Neural cell (in vitro differentiated cells): Measurements from ENCODE around the gene PCLO. TPM values are rescaled to one million over a fixed set of nuclear protein-coding genes. Genes with fewer than 3 reads are reported as not detected.
A peak's percentile ranks its signal among the peaks of the same experiment; 100 is the strongest.

Experiments
- H2AFZ ChIP-seq: fragments of 200-600, 300-800 bp; sonication (generic), shearing (Covaris generic); 2 replicates; pipeline ENCODE4 v1.6.0; 2014; ENCODE audit warnings: low read depth, mild to moderate bottlenecking, antibody characterized with exemption, low read length, moderate library complexity
- H3F3A ChIP-seq: fragments of 200-600 bp; shearing (Covaris generic); 2 replicates; pipeline ENCODE4 v1.6.1; 2016; ENCODE audit warnings: mild to moderate bottlenecking, moderate library complexity, mixed read lengths, antibody characterized with exemption, low read length; ENCODE audit not compliant: insufficient read depth, poor library complexity, severe bottlenecking
- H3K27ac ChIP-seq: fragments of 200-600, 300-800 bp; sonication (generic), shearing (Covaris generic); 2 replicates; pipeline ENCODE4 v1.5.1; 2014; ENCODE audit warnings: mild to moderate bottlenecking, low read length, moderate library complexity
- H3K27me3 ChIP-seq: fragments of 300-800, 200-600 bp; sonication (generic), shearing (Covaris generic); 2 replicates; pipeline ENCODE4 v1.6.0; 2014; ENCODE audit warnings: mild to moderate bottlenecking, low read depth, low read length, moderate library complexity; ENCODE audit not compliant: insufficient read depth
- H3K36me3 ChIP-seq: fragments of 300-800, 200-600 bp; sonication (generic), shearing (Covaris generic); 2 replicates; pipeline ENCODE4 v1.5.1; 2014; ENCODE audit warnings: mild to moderate bottlenecking, antibody characterized with exemption, low read length, moderate library complexity; ENCODE audit not compliant: insufficient read depth
- H3K4me2 ChIP-seq: fragments of 300-800, 200-600 bp; sonication (generic), shearing (Covaris generic); 2 replicates; pipeline ENCODE4 v1.6.0; 2014; ENCODE audit warnings: mild to moderate bottlenecking, low read length
- H3K4me3 ChIP-seq: fragments of 300-800, 200-600 bp; sonication (generic), shearing (Covaris generic); 2 replicates; pipeline ENCODE4 v1.5.1; 2014; ENCODE audit warnings: mild to moderate bottlenecking, low read length, moderate library complexity
- H3K79me2 ChIP-seq: fragments of 200-600 bp; shearing (Covaris generic); replicated peaks from 2 replicates; pipeline ENCODE4 v1.6.0; 2014; ENCODE audit warnings: mild to moderate bottlenecking, low read length, moderate library complexity; ENCODE audit not compliant: insufficient read depth
- H3K9ac ChIP-seq: fragments of 300-800, 200-600 bp; sonication (generic), shearing (Covaris generic); 2 replicates; pipeline ENCODE4 v1.6.1; 2016; ENCODE audit warnings: mild to moderate bottlenecking, low read length, mixed read lengths
- H3K9me2 ChIP-seq: fragments of 200-600 bp; shearing (Covaris generic); 2 replicates; pipeline ENCODE4 v1.6.1; 2016; ENCODE audit warnings: mild to moderate bottlenecking, low read length, mixed read lengths; ENCODE audit not compliant: insufficient read depth
- H3K9me3 ChIP-seq: fragments of 200-600, 300-800 bp; sonication (generic), shearing (Covaris generic); 2 replicates; pipeline ENCODE4 v1.6.1; 2016; ENCODE audit warnings: mild to moderate bottlenecking, mixed run types, low read length, moderate library complexity, mixed read lengths
- H4K20me1 ChIP-seq: fragments of 200-600 bp; shearing (Covaris generic); 2 replicates; pipeline ENCODE4 v1.6.1; 2016; ENCODE audit warnings: mild to moderate bottlenecking, mixed run types; ENCODE audit not compliant: insufficient read depth
- CTCF ChIP-seq: fragments of 450-650 bp; IDR thresholded peaks from 2 replicates; pipeline ENCODE4 v1.5.1; 2014; ENCODE audit warnings: antibody characterized with exemption, mild to moderate bottlenecking, moderate library complexity; ENCODE audit not compliant: poor library complexity, severe bottlenecking
- EP300 ChIP-seq: fragments of 450-650 bp; conservative IDR thresholded peaks from 2 replicates; pipeline ENCODE4 v1.6.1; 2014; ENCODE audit warnings: antibody characterized with exemption, mild to moderate bottlenecking, moderate library complexity; ENCODE audit not compliant: poor library complexity, severe bottlenecking
- EZH2 ChIP-seq: fragments of 200-600, 300-800 bp; shearing (Covaris generic), sonication (generic); IDR thresholded peaks from 2 replicates; pipeline ENCODE4 v1.6.1; 2014; ENCODE audit warnings: antibody characterized with exemption, low read length, borderline replicate concordance, mild to moderate bottlenecking; ENCODE audit not compliant: insufficient read depth, poor library complexity, severe bottlenecking
- MXI1 ChIP-seq: fragments of 450-650 bp; conservative IDR thresholded peaks from 2 replicates; pipeline ENCODE4 v1.6.1; 2014; ENCODE audit warnings: antibody characterized with exemption, mild to moderate bottlenecking; ENCODE audit not compliant: poor library complexity, severe bottlenecking
- POLR2AphosphoS5 ChIP-seq: IDR thresholded peaks from 2 replicates; pipeline ENCODE4 v1.6.1; 2012
- RAD21 ChIP-seq: fragments of 450-650 bp; conservative IDR thresholded peaks from 2 replicates; pipeline ENCODE4 v1.6.1; 2014; ENCODE audit warnings: antibody characterized with exemption, mild to moderate bottlenecking, moderate library complexity
- REST ChIP-seq: IDR thresholded peaks from 2 replicates; pipeline ENCODE4 v1.6.1; 2012; ENCODE audit warnings: borderline replicate concordance
- SMC3 ChIP-seq: fragments of 450-650 bp; conservative IDR thresholded peaks from 2 replicates; pipeline ENCODE4 v1.6.1; 2014; ENCODE audit warnings: antibody characterized with exemption, mild to moderate bottlenecking, moderate library complexity; ENCODE audit not compliant: poor library complexity
- TAF1 ChIP-seq: IDR thresholded peaks from 2 replicates; pipeline ENCODE4 v1.6.1; 2012; ENCODE audit warnings: low read depth
- polyA plus RNA-seq: library from polyadenylated mRNA; depleted of rRNA; stranded (reverse); fragments of >200 nt; gene quantifications from 2 replicates; pipeline ENCODE4 v1.2.3, GENCODE V29; 2014

The PCLO gene
- polyA plus RNA-seq, 1 donor from 2014 or later = 25.5 TPM

- H3K79me2 ChIP-seq = no peaks in the 10 kb centered on the region
- no peak overlapping the region for H3K27ac ChIP-seq
- TF ChIP-seq REST (no peak), CTCF (no peak), TAF1 (no peak), POLR2AphosphoS5 (no peak), RAD21 (no peak), EZH2 (no peak), MXI1 (no peak), SMC3 (no peak), EP300 (no peak)
- H3K9me2 ChIP-seq = no peaks in the 10 kb centered on the region
- H3K36me3 ChIP-seq = no peaks in the 10 kb centered on the region
- H2AFZ ChIP-seq = no peak overlapping the region
- no peaks in the 10 kb centered on the region for H3K9me3 ChIP-seq
- no peak overlapping the region for H3K4me3 ChIP-seq
- H3F3A ChIP-seq = no peaks in the 10 kb centered on the region
- no peak overlapping the region for H3K9ac ChIP-seq
- H3K27me3 ChIP-seq = no peaks in the 10 kb centered on the region
- H4K20me1 ChIP-seq = no peaks in the 10 kb centered on the region
- H3K4me2 ChIP-seq = no peak overlapping the region
Observed at GRCh38 chr7:83077328-83077727, 85.4 kb downstream of the PCLO start.

GRCh38 chr7:83072576-83073517, 89.8 kb downstream of the PCLO start:
- H3K9ac ChIP-seq = no peak overlapping the region
- H3K9me3 ChIP-seq = no peaks in the 10 kb centered on the region
- H3K27me3 ChIP-seq = no peaks in the 10 kb centered on the region
- H3F3A ChIP-seq = no peaks in the 10 kb centered on the region
- TF ChIP-seq TAF1 (no peak), CTCF (peak; percentile 56), MXI1 (no peak), EZH2 (no peak), POLR2AphosphoS5 (no peak), RAD21 (peak; percentile 55), SMC3 (peak; percentile 55)
- H3K27ac ChIP-seq = no peak overlapping the region
- no peaks in the 10 kb centered on the region for H3K79me2 ChIP-seq
- no peaks in the 10 kb centered on the region for H3K9me2 ChIP-seq
- H3K4me2 ChIP-seq = no peak overlapping the region
- H3K4me3 ChIP-seq = no peak overlapping the region
- H3K36me3 ChIP-seq = no peaks in the 10 kb centered on the region
- no peaks in the 10 kb centered on the region for H4K20me1 ChIP-seq
- no peak overlapping the region for H2AFZ ChIP-seq
